ENCODE results near the gene ZMYND11. TPM values are rescaled to one million over a fixed set of nuclear protein-coding genes. Genes with fewer than 3 reads are reported as not detected.
A peak's percentile ranks its signal among the peaks of the same experiment; 100 is the strongest.

ZMYND11 gene
- 55.4 and 65.5 TPM in 2 replicates for total RNA-seq (2014; rRNA removed; shearing (Covaris generic))

DNA sequence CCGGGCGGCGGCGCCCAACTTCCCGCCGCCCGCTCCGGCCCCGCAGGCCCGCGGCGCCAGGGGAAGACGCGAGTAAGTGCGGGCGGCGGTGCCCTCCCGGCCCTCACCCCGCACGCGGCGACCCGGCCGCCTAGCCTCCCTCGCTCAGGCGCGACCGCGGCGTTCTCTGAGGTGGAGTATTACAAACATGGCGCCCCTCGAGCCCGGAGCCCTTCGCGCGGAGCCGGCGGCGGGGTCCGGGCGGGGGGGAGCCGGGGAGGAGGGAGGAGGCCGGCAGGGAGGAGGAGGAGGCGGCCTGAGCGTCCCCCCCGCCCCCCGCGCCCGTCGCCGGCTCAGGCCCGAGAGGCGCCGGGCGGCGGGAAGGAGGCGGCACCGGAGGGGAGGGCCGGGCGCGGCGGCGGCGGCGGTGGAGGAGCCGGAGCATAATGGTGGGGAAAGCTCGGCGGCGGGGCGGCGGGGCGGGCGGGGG is at the start of gene ZMYND11:
Gene ZMYND11 (plus strand): TSS at position 324 of the 469 bp plus-strand sequence. CDS start 44,558 bp downstream, outside the sequence.
- DNase-seq (ENCODE audit: low read depth), result peak; percentile 72

DNA sequence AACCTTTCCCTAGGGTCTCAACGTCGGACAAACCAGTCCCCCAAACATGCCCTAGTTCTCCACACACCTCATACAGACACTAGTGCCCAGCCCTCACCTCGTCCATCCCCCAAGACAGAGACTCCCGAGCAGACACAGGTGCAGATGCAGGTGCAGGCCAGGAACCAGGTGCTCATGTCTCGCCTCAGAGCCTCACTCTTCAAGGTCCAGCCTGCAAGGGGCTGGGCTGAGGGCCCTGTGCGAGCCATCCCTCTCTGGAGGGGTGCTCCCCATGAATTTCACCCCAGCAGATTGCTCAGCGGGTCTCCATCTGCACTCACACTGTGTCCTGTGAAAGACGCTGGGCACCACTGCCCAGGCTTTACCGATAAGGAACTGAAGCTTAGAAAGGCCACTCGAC is 49.2 kb upstream of the ZMYND11 start:
- no peak for DNase-seq (ENCODE audit: low read depth)

DNA sequence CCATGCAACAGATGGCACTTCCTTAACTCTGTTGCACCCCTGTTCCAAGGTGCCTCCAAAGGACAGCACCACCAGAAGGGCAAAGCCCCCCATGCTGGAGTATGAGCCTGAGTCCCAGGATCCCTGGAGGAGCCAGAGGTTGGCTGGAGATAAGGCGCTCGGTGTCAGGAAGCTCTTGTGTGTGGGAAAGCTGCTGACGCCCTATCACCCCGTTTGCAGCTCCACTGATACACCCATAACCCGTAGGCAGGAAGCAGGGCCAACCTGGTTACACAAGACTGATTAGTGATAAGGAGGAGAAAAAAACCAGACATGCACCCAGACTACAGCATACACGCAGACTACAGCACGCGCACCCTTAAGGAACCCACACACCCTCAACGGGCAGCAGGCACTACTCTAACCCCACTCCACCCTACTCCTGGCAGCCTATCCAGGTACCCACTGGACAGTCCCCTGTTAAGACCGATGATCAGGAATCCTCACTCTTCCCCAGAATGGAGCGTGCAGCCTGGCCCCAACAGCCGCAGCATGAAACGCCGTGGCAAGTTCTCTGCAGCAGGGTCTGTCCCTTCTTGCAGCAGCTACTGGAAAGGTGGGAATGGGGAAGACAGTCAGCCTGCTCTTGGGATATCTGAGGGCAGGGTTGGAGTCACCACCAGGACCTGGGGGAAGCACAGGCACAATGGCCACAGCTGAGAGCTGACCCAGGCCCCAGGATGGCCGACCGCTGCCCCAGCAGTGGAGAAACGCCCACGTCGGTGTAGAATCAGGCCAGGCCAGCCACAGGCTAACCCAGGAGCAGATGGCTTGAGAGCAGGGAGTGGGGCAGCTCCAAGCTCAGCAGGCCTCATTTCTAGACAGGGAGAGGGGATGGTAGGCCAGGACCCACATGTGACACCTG is 47.8 kb upstream of the ZMYND11 start:
- no peak for DNase-seq (ENCODE audit: low read depth)

DNA sequence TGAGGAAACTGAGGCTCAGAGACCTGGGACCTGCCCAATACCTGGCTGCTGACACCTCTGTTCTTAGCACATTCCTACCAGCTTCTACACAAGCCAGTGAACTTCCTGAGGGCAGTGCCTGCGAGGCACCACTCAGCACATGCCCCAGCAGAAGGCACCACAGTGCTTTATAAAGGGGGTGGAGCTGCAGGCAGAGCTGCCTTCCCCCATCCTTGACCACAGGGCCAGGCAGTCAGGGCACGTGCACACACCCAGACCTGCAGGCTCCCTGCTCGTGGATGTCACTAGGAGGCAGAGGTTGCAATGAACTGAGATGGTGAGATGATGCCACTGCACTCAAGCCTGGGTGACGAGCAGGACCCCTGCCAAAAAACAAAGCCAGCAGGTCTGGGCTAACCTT is 47.0 kb upstream of the ZMYND11 start:
- no peak for DNase-seq (ENCODE audit: low read depth)

DNA sequence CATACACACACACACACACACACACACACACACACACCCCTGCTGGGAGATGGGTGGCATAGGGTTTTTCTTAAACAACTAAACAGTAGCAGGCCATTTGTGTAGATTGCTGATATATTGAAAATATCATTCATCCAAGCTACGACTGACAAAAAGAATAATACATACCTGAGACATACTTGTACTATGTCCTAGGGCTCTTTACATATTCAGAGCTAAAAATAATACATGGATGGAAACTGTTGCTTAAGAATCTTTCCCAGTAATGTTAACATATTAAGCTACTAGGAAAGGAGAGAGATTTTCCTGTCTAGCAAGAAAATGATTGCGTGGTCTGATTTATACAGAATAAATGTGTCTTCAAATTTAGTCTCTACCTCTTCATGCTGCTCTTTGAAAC is 46.0 kb upstream of the ZMYND11 start:
- no peak for DNase-seq (ENCODE audit: low read depth)

DNA sequence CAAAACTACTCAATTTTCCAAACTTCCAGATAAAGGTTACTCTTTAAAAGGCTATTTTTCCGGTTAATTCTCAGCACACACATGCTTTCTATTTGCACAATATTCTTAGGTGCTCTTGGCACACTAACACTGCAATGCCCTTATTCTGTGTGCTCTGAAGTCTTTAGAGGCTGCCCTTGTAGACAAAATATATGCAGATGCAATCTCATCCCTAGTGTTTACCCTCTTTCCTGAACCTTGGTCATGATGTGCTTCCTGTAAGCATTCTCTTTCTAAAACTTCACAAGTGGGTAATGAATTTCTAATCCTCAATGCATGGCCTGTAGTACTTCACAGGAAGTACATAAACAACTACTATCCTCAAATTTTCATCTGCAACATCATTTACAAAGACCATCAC is 45.1 kb upstream of the ZMYND11 start:
- DNase-seq (ENCODE audit: low read depth), result no peak

DNA sequence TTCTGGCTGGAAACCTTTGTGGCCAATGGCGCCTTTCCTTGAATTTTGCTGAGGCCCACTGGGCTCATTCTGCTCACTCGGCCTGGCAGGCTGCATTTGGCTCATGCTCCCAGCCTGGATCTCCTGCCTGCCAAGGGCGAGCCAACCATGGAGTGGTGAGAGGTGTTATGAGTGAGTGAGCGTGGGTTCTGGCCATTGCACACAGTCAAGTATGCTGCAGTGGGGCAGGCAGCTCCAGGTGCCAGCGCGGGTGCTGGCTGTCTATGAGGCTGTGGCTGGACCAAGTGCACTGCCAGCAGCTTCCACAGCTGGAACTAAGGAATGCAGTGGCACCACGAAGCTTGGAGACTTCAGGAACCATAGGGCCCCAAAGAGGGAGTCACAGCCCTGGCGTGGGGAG is 43.9 kb upstream of the ZMYND11 start:
- DNase-seq (ENCODE audit: low read depth), result no peak

DNA sequence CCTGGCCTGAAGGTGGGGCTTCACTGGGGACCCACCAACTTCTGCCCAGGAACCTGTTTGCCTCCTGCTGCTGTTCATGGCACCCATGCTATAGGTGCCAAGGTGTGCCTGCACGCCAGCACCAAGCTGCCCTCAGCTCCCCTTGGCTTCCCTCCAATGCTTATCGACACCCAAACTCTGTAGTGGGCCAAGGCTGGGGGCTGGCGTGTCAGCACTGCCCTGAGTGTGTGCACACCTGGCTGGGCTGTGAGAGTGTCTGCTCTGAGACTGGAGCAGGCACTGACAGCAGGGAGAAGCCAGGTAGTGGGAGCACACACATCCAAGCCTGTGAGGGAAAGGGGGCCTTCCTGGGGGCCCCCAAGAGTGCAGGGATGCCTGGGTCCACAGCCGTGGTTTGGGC is 43.1 kb upstream of the ZMYND11 start:
- no peak for DNase-seq (ENCODE audit: low read depth)

DNA sequence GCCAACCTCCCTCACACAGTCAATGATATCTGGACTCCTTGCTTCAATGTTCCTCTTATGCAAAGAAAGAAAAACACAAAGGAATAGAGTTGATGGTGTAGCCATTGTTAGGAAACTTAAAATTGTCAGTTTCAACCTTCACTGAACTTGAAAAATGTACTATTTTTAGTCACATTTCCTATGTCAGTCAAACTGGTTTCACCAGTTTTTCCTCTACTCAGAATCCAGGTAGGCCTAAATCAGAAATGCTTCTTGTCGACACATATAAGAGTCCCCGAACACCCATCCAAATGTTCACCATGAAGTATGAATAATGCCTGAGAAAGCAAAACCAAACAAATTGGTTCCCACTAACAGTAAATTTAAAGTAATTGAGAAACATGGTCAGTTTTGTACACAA is 42.4 kb upstream of the ZMYND11 start:
- DNase-seq (ENCODE audit: low read depth), result no peak

DNA sequence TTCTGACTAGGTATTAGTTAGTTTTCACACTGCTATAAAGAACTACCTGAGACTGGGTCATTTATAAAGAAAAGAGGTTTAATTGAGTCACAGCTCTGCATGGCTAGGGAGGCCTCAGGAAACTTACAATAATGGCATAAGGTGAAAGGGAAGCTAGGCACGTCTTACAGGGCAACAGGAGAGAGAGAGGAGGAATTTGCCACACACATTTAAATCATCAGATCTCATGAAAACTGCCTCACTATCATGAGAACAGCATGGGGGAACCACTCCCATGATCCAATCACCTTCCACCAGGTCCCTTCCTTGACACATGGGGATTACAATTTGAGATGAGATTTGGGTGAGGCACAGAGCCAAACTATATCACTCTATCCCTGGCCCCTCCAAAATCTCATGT is 40.6 kb upstream of the ZMYND11 start:
- no peak for DNase-seq (ENCODE audit: low read depth)

DNA sequence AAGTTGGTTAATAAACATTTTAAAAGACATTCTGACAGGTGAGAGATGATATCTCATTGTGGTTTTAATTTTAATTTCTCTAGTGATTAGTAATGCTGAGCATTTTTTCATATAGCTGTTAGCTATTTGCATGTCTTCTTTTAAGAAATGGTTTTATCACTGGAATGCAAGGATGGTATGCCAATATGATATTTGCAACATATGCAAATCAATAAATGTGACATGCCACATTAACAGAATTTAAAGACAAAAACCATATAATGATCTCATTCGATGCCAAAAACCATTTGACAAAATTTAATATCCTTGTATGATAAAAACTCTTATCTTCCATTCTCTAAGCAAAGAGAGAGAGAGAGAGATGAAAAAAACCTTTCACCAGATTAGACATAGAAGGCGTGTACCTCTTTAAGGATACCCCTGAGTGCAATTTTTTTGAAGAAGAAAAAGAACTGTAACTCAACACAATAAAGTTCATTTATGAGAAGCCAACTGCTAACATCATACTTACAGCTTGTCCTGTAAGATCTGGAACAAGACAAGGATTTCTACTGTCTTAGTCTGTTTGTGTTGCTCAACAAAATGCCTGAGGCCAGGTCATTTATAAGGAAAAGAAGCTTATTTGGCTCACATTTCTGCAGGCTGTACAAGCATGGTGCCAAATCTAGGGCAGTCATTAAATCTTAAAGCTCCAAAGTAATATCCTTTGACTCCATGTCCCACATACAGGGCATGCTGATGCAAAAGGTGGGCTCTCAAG is 39.7 kb upstream of the ZMYND11 start:
- DNase-seq (ENCODE audit: low read depth), result peak; percentile 15

DNA sequence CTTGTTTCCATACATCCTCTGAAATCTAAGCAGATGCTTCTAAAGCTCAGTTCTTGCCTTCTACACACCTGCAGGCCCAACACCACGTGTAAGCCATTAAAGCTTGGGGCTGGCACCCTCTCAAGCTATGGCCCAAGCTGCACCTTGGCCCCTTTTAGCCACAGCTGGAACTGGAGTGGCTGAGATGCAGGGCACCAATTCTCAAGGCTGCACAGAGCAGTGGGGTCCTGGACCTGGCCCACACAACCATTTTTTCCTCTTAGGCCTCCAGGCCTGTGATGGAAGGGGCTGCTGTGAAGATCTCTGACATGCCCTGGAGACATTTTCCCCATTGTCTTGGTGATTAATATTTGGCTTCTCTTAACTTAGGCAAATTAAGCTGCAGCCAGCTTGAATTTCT is 38.8 kb upstream of the ZMYND11 start:
- no peak for DNase-seq (ENCODE audit: low read depth)

DNA sequence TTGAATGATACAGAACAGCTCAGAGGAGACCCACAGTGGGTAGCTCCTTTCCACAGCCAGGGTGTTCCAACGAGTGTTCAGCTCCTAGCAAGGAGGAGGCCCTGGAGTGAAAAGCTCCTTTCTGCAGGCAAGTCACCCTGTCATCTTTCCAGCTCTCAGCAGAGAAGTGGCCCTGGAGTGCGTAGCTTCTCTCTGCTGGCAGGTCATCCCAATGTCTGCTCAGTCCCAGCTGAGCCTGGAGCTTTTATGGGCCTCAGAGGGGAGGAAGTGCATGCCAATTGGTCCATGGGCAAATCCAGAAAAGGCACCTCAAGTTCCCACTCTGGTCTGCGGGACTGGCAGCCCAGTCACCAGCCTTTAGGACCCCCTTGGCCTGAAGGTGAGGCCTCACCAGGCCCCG is 30.8 kb upstream of the ZMYND11 start:
- no peak for DNase-seq (ENCODE audit: low read depth)

DNA sequence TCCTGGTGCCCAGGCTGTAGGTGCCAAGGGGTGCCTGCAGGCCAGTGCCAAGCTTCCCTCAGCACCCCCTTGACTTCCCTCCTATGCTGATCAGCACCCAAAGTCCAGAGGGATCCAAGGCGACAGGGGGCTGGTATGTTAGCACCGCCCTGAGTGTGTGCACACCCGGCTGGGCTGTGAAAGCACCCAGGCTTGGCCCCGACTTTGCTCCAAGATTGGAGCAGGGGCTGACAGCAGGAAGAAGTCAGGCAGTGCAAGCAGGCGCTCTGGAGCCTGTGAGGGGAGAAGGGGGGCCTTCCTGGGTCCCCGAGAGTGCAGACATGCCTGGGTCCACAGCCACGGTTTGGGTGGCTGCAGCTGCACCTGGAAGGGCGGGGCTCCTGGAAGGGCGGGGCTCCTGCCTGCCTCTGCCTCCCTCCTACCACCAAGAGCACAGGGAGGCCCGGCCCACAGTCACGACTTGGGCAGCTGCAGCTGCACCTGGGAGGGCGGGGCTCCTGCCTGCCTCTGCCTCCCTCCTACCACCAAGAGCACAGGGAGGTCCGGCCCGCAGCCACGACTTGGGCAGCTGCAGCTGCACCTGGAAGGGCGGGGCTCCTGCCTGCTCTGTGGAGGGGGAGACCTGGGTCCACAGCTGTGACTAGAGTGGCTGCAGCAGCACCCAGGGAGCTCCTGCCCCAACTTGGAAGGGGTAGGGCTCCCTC is 30.2 kb upstream of the ZMYND11 start:
- DNase-seq (ENCODE audit: low read depth), result no peak

DNA sequence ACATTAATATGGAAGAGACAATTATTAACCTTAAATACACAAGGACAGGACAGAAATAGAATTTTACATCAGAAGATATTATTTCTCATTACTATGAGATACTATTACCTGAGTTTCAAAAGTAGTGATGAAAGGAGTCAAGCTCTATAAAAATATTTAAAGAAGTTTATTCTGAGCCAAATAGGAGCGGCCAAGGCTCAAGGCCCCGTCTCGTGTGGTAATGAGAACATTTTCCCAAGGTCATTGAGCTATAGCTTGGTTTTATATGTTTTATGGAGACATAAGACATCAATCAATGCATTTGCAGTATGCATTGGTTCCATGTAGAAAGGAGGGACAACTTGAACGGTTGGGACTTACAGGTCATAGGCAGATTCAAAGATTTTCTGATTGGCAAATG is 29.4 kb upstream of the ZMYND11 start:
- no peak for DNase-seq (ENCODE audit: low read depth)

DNA sequence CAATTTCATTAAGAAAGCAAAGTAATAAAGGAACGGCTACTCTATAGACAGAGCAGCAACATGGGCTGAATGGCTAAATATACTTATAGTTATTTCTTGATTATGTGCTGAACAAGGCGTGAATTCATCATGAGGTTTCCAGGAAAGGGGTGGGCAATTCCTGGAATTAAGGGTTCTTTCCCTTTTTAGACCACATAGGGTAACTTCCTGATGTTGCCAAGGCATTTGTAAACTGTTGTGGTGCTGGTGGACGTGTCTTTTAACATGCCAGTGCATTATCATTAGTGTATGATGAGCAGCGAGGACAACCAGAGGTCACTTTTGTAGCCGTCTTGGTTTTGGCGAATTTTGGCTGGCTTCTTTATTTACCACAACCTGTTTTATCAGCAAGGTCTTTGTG is 28.5 kb upstream of the ZMYND11 start:
- no peak for DNase-seq (ENCODE audit: low read depth)

DNA sequence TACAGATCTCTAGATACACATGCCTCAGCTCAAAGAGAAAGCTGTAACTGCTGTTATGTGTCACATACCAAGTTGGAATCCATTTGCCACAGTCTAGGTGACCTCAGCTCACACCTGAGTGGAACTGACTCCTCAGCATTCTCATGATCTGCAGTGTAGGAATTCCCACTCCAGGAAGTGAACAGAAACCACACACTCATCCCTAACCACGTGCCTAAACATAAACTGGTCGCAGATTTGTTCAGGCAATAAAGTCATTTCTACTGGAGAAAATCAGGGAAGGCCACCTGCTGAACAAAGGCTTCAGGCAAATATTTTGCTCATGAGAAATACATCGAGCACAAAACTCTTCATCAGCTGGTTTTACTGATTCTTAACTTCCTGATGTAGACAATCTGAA is 23.0 kb upstream of the ZMYND11 start:
- peak; percentile 13 for DNase-seq (ENCODE audit: low read depth)

DNA sequence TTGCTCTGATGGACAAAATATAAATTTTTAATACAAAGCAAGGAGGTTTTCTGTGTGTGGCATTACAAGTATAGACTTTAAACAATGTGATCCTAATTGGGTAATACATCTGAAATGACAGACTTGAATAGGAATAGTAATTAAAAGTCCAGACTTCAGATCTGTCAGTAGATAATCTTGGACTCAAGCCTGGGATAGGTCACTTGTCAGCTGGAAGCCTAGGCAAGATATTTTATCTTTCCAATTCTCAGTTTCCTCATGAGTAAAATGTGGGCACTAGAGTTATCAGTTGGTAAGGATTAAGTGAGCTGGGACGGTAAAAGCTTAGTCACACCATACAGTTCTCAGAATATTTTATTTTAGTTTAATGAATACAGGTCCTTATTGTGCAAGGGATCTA is 10.4 kb upstream of the ZMYND11 start:
- DNase-seq (ENCODE audit: low read depth), result no peak

DNA sequence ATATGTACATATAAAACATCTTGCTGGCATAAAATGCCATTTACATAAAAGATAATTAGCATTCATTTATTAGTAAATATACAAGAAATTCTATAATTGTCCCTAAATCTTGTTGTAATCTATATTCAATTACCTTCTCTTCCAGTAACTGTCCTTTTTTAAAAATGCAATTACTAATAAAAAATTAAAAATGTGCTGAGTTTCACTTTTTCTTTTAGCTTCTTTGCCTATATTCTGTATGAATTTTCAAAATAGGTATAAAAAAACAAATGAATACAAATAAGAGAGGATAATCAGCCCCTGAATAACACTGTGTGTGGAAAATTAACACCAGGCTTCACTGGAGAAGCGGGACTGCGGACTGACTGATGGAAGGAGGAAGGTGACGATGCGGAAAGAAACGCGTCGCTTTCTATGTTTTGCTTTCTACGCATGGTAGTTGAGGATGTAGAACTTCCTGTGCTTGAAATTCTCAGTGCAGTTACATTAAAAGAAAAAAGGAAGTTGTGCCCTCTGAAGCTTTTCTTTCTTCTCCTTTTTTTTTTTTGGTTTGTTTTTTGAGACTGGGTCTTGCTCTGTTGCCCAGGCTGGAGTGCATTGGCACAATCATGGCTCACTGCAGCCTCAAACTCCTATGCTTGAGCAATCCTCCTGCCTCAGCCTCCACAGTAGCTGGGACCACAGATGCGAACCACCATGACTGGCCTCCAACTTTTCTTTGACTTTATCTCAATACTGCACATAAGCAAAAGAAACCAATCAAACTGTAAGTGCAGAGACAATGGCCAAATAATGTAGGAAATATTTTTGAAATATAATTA is 7.4 kb upstream of the ZMYND11 start:
- DNase-seq (ENCODE audit: low read depth), result no peak

DNA sequence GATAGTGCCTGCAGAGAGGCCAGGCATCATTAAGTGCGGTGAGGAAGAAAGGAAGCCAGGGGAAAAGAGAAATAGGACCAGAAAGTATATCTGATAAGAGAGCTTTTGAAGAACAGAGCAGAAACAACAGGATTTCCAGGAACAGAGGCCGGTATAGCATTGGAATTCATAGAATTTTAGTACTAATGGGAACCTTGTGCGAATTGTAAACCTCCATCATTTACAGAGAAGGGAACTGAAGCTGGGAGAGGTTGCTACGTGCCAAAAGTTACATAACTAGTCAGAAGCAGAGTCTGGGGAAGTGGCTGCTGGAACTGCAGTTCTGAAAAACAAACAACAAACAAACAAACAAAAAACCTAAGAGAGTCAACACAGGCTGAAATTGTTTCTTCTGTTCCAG is 5.4 kb upstream of the ZMYND11 start:
- DNase-seq (ENCODE audit: low read depth), result no peak

All from RPMI7951 (cell line).